Astrocyte (in vitro differentiated cells and primary cell): ENCODE measurements around the gene FAM117A. TPM values are rescaled to one million over a fixed set of nuclear protein-coding genes. Genes with fewer than 3 reads are reported as not detected.

Experiments used
- DNase-seq: peaks from one replicate; pipeline ENCODE4 v3.0.0-alpha.2; 2010; ENCODE audit warnings: low read depth
- FAIRE-seq: peaks from 2 replicates; lab custom pipeline; 2011; peaks lifted over from hg19 to GRCh38; lab: Jason Lieb, UNC
- H2AFZ ChIP-seq: 2 replicates; pipeline ENCODE4 v1.6.0; 2012; ENCODE audit warnings: low read depth, low read length, inconsistent platforms
- H3K27ac ChIP-seq: 2 replicates; pipeline ENCODE4 v1.5.1; 2011; ENCODE audit warnings: low read depth, low read length, inconsistent platforms
- H3K27me3 ChIP-seq: 2 replicates; pipeline ENCODE4 v1.6.0; 2011; ENCODE audit warnings: low read length, inconsistent platforms; ENCODE audit not compliant: insufficient read depth
- H3K36me3 ChIP-seq: 2 replicates; pipeline ENCODE4 v1.5.1; 2011; ENCODE audit warnings: low read length, inconsistent platforms; ENCODE audit not compliant: insufficient read depth
- H3K4me1 ChIP-seq: 2 replicates; pipeline ENCODE4 v1.5.1; 2011; ENCODE audit warnings: low read length, inconsistent platforms; ENCODE audit not compliant: insufficient read depth
- H3K4me2 ChIP-seq: 2 replicates; pipeline ENCODE4 v1.6.0; 2012; ENCODE audit warnings: low read length, inconsistent platforms
- H3K4me3 ChIP-seq: 2 replicates; pipeline ENCODE4 v1.5.1; 2011; ENCODE audit warnings: low read depth, mild to moderate bottlenecking, low read length, inconsistent platforms; ENCODE audit not compliant: insufficient read depth
- H3K79me2 ChIP-seq: 2 replicates; pipeline ENCODE4 v1.6.0; 2012; ENCODE audit warnings: mild to moderate bottlenecking, low read length, inconsistent platforms; ENCODE audit not compliant: insufficient read depth
- H3K9ac ChIP-seq: 2 replicates; pipeline ENCODE4 v1.6.0; 2012; ENCODE audit warnings: mild to moderate bottlenecking, low read length, inconsistent platforms
- H3K9me3 ChIP-seq: 2 replicates; pipeline ENCODE4 v1.5.1; 2012; ENCODE audit warnings: low read depth, mild to moderate bottlenecking, low read length, inconsistent platforms; ENCODE audit not compliant: insufficient read depth
- H4K20me1 ChIP-seq: 2 replicates; pipeline ENCODE4 v1.6.0; 2012; ENCODE audit warnings: low read length, inconsistent platforms; ENCODE audit not compliant: insufficient read depth
- H3K27ac Mint-ChIP-seq: one replicate; pipeline ENCODE4 v1.8.0; 2021; ENCODE audit warnings: mild to moderate bottlenecking, mixed read lengths; ENCODE audit not compliant: unreplicated experiment
- H3K27me3 Mint-ChIP-seq: one replicate; pipeline ENCODE4 v1.8.0; 2021; ENCODE audit warnings: low read depth, mixed read lengths; ENCODE audit not compliant: unreplicated experiment
- H3K36me3 Mint-ChIP-seq: one replicate; pipeline ENCODE4 v1.8.0; 2021; ENCODE audit warnings: low read depth, mixed read lengths; ENCODE audit not compliant: unreplicated experiment
- H3K4me1 Mint-ChIP-seq: one replicate; pipeline ENCODE4 v1.8.0; 2021; ENCODE audit warnings: low read depth, mixed read lengths; ENCODE audit not compliant: unreplicated experiment
- H3K4me3 Mint-ChIP-seq: one replicate; pipeline ENCODE4 v1.8.0; 2021; ENCODE audit warnings: mild to moderate bottlenecking, moderate library complexity, mixed read lengths; ENCODE audit not compliant: unreplicated experiment
- H3K9me3 Mint-ChIP-seq: one replicate; pipeline ENCODE4 v1.8.0; 2021; ENCODE audit warnings: mild to moderate bottlenecking, mixed read lengths; ENCODE audit not compliant: unreplicated experiment
- CTCF ChIP-seq: IDR thresholded peaks from 2 replicates; pipeline ENCODE4 v1.5.1; 2011; ENCODE audit warnings: low read depth, mild to moderate bottlenecking, inconsistent platforms, low read length, moderate library complexity; ENCODE audit not compliant: insufficient read depth
- EZH2 ChIP-seq: IDR thresholded peaks from 2 replicates; pipeline ENCODE4 v1.6.1; 2012; ENCODE audit warnings: mild to moderate bottlenecking, low read length, inconsistent platforms; ENCODE audit not compliant: insufficient read depth
- total RNA-seq: library from RNA; stranded (reverse); gene quantifications from 2 replicates; pipeline ENCODE4 v1.2.1, GENCODE V29; 2021

FAM117A gene
- total RNA-seq, 1 donor from 2014 or later: 8.0 TPM

- H2AFZ ChIP-seq: no peak overlapping the region
- H3K4me1 ChIP-seq: peaks cover 4% of the 10 kb centered on the region
- H3K27me3 ChIP-seq: no peaks in the 10 kb centered on the region
- H3K36me3 ChIP-seq: no peaks in the 10 kb centered on the region
- no peak overlapping the region for H3K4me3 Mint-ChIP-seq
- no peaks in the 10 kb centered on the region for H3K9me3 Mint-ChIP-seq
- H3K4me2 ChIP-seq: no peak overlapping the region
- no peak overlapping the region for H3K9ac ChIP-seq
- no peak overlapping the region for H3K4me3 ChIP-seq
- no peak for TF ChIP-seq CTCF
- TF ChIP-seq EZH2: no peak
- no peaks in the 10 kb centered on the region for H3K79me2 ChIP-seq
- H3K27ac ChIP-seq: no peak overlapping the region
- no peaks in the 10 kb centered on the region for H3K4me1 Mint-ChIP-seq
- no peaks in the 10 kb centered on the region for H4K20me1 ChIP-seq
- no peak for DNase-seq
- no peak overlapping the region for H3K27ac Mint-ChIP-seq
- H3K27me3 Mint-ChIP-seq: no peaks in the 10 kb centered on the region
- H3K9me3 ChIP-seq: no peaks in the 10 kb centered on the region
- H3K36me3 Mint-ChIP-seq: peaks cover 2% of the 10 kb centered on the region
- FAIRE-seq: no peak
Observed at GRCh38 chr17:49716668-49717364, 47.1 kb downstream of the FAM117A start.

- Mint-ChIP-seq H3K27ac (no peak overlapping the region), H3K4me1 (no peaks in the 10 kb centered on the region), H3K9me3 (no peaks in the 10 kb centered on the region), H3K27me3 (no peaks in the 10 kb centered on the region), H3K36me3 (peaks cover 2% of the 10 kb centered on the region), H3K4me3 (no peak overlapping the region)
- TF ChIP-seq CTCF: no peak
- TF ChIP-seq EZH2: no peak
- Histone ChIP-seq H3K4me3 (no peak overlapping the region), H3K9me3 (no peaks in the 10 kb centered on the region), H3K27ac (no peak overlapping the region), H2AFZ (no peak overlapping the region), H3K79me2 (no peaks in the 10 kb centered on the region), H3K4me2 (no peak overlapping the region), H3K36me3 (no peaks in the 10 kb centered on the region), H3K9ac (no peak overlapping the region), H3K4me1 (peaks cover 4% of the 10 kb centered on the region), H3K27me3 (no peaks in the 10 kb centered on the region), H4K20me1 (no peaks in the 10 kb centered on the region)
- FAIRE-seq: no peak
- no peak for DNase-seq
Observed at GRCh38 chr17:49715717-49716279, 48.1 kb downstream of the FAM117A start.

GRCh38 chr17:49715216-49715615 is 48.7 kb downstream of the FAM117A start:
- H3K9me3 ChIP-seq: no peaks in the 10 kb centered on the region
- FAIRE-seq (no peak), DNase-seq (no peak)
- H3K4me3 ChIP-seq: no peak overlapping the region
- H3K4me2 ChIP-seq: no peak overlapping the region
- H3K27me3 ChIP-seq: no peaks in the 10 kb centered on the region
- no peaks in the 10 kb centered on the region for H4K20me1 ChIP-seq
- Mint-ChIP-seq H3K9me3 (no peaks in the 10 kb centered on the region), H3K4me3 (no peak overlapping the region), H3K36me3 (peaks cover 4% of the 10 kb centered on the region), H3K27ac (no peak overlapping the region), H3K27me3 (no peaks in the 10 kb centered on the region), H3K4me1 (no peaks in the 10 kb centered on the region)
- no peak overlapping the region for H3K27ac ChIP-seq
- TF ChIP-seq EZH2: no peak
- no peak for TF ChIP-seq CTCF
- H3K79me2 ChIP-seq: no peaks in the 10 kb centered on the region
- H3K9ac ChIP-seq: no peak overlapping the region
- H2AFZ ChIP-seq: no peak overlapping the region
- H3K36me3 ChIP-seq: no peaks in the 10 kb centered on the region
- peaks cover 4% of the 10 kb centered on the region for H3K4me1 ChIP-seq
